UCSD-AML1 (cell line): ENCODE data around the gene AUTS2.

ENCODE experiments used
- DNase-seq: peaks from one replicate; lab custom pipeline; 2025; ENCODE audit not compliant: unreplicated experiment; lab: John Stamatoyannopoulos, UW

The AUTS2 gene

GRCh38 chr7:70776627-70777101 is 1178.4 kb downstream of the AUTS2 start:
- no peak for DNase-seq

- DNase-seq: no peak
Measured at GRCh38 chr7:70777251-70777650, 1179.0 kb downstream of the AUTS2 start.

- no peak for DNase-seq
Measured at GRCh38 chr7:70778585-70778984, 1180.3 kb downstream of the AUTS2 start.

DNA sequence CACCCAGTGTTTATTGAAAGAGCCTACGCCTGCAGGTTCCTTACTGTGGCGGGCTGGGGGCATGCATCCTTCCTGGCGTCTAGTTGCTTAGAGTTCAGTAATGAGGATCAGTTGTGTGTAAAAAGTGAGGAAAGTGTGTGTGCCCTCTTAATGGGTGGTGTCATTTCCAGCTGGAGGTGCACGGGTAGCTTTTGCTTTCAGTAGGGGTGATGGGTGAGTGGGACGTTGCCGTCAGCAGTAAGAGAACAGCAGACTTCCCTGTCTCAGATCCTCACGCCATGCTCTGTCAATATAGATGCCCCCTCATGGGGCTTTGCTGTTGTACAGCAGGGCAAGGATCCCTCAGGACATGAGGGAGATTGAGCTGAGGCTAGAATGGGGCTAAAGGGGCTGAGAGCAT is 1181.0 kb downstream of the AUTS2 start:
- no peak for DNase-seq

GRCh38 chr7:70781922-70782311 is 1183.6 kb downstream of the AUTS2 start:
- no peak for DNase-seq

- no peak for DNase-seq
Measured at GRCh38 chr7:70782796-70783195, 1184.5 kb downstream of the AUTS2 start.

- DNase-seq: no peak
Measured at GRCh38 chr7:70785427-70785826, 1187.2 kb downstream of the AUTS2 start.

DNA sequence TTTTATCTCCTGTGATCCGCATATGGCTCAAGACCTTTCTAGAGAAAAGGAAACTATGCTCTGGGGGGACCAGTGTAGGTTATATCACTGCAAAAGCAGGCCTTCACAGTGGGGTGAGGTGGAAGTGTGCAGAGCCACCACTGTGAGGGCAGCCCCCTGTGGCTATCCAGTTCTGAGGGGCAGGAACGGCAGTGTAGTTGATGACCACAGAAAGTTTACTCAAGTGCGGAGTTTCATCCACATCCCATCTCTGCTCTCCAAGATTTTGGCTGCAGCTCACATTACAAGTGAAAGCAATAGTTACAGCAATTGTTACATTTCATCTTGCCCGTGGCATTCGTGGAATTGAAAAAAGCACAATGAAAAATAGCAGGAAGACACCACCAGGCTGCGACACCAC is 1187.8 kb downstream of the AUTS2 start:
- no peak for DNase-seq

- DNase-seq: no peak
Measured at GRCh38 chr7:70787286-70787685, 1189.0 kb downstream of the AUTS2 start.

GRCh38 chr7:70787771-70788170 is 1189.5 kb downstream of the AUTS2 start:
- no peak for DNase-seq

DNA sequence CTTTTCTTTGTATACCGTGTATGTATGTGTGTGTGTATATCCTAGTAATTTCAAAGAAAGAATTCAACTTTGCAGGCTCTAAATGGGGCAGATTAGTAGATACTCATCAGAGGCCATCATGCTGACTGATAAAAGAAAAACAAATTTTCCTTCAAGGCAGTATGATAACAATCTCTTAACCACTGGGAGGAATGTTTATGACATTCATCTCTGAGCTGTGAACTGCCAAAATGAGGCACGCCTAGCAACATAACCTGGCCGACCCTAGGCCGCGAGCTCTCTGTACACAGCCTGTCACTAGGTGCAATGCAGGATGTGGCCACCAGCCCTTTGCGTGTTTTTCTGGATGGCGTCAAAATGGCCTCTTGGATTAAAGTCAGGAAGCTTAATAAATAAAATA is 1190.0 kb downstream of the AUTS2 start:
- DNase-seq: no peak

DNA sequence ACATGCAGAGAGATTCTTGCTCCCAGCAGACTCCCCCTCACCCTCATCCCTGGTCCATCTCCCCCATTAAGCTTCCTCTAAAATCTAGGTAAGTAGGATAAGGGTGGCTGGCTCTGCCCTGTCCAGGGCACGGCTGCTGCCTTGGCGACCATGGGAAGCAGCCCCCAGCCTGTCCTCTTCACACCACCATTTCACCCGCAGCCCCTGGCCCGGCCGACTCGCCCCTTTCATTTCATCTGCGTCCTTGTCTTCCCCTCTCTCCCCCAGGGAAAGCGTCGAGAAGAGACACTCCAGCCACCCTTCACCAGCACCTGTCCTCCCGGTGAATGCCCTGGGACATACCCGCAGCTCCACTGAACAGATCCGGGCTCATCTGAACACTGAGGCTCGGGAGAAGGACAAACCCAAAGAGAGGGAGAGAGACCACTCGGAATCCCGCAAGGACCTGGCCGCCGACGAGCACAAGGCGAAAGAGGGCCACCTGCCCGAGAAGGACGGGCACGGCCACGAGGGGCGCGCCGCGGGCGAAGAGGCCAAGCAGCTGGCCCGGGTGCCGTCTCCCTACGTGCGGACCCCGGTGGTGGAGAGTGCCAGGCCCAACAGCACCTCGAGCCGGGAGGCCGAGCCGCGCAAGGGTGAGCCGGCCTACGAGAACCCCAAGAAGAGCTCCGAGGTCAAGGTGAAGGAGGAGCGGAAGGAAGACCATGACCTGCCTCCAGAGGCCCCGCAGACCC is 1191.4 kb downstream of the AUTS2 start:
- no peak for DNase-seq

DNA sequence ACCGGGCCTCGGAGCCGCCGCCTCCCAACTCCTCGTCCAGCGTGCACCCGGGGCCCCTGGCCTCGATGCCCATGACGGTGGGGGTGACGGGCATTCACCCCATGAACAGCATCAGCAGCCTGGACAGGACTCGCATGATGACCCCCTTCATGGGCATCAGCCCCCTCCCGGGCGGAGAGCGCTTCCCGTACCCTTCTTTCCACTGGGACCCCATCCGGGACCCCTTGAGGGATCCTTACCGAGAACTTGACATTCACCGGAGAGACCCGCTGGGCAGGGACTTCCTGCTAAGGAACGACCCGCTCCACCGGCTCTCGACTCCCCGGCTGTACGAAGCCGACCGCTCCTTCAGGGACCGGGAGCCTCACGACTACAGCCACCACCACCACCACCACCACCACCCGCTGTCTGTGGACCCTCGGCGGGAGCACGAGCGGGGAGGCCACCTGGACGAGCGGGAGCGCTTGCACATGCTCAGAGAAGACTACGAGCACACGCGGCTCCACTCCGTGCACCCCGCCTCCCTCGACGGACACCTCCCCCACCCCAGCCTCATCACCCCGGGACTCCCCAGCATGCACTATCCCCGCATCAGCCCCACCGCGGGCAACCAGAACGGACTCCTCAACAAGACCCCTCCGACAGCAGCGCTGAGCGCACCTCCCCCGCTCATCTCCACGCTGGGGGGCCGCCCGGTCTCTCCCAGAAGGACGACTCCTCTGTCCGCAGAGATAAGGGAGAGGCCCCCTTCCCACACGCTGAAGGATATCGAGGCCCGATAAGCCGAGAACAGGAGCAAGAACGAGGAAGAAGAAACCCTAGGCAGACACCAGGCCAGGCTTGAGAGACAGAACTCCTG is 1192.2 kb downstream of the AUTS2 start:
- no peak for DNase-seq

DNA sequence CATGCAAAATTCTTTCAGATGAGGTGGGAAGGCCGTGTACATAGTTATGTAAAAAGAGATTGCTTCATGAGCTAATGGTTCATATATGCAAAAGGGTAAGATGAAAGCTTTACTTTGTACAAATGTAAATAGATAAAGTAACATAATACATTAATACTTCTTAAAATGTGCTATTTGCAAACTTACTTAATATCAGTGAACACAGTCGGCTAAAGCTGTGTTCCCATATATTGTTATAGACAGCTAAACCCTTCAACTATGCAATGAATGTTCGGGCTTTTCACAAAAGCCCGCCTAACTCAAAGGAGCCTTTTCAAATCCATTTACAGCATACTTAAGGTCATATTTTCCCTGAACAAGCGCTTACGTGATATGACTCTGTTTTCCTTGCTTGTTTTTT is 1193.1 kb downstream of the AUTS2 start:
- DNase-seq: no peak

GRCh38 chr7:70793060-70793459 is 1194.8 kb downstream of the AUTS2 start:
- no peak for DNase-seq

- no peak for DNase-seq
Measured at GRCh38 chr7:70793821-70794220, 1195.5 kb downstream of the AUTS2 start.

DNA sequence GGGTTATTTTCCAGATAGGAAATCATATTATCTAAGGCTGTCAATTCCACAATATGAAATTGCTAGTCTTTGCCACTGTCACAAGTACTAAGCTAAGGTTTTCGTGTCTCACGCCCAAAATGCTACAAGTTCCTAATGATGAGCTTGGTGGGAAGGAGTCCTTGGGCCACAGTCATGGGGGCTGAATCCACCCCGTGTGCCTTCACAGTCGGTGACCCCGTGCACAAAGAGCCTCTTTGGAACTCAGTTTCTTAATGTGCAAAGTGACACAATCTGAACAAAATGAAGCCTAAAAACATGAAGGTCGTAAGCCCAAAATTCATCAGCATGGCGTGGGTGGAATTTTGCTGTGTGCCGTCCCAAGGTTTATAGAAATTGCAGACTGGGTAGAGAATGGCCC is 1196.7 kb downstream of the AUTS2 start:
- DNase-seq: no peak

DNA sequence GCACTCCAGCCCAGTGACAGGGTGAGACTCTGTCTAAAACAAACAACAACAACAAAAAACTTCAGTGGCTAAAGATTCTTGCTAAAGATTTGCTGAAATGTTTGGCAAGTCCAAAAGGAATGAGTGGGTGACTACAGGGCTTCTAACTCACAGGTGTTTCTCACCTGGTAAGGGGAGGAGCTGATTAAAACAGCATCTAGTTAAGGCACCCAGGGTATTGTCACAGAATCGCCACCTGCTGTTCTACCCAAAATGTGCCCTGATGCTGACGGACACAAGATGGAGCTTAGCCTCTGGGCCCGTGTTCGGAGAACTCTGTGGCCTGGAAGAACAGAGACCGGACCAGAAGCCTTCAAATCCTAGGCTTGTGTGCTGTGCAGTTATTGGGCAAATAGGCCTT is 1197.7 kb downstream of the AUTS2 start:
- DNase-seq: no peak

GRCh38 chr7:70797109-70797514 is 1198.8 kb downstream of the AUTS2 start:
- DNase-seq: peak; percentile 8

DNA sequence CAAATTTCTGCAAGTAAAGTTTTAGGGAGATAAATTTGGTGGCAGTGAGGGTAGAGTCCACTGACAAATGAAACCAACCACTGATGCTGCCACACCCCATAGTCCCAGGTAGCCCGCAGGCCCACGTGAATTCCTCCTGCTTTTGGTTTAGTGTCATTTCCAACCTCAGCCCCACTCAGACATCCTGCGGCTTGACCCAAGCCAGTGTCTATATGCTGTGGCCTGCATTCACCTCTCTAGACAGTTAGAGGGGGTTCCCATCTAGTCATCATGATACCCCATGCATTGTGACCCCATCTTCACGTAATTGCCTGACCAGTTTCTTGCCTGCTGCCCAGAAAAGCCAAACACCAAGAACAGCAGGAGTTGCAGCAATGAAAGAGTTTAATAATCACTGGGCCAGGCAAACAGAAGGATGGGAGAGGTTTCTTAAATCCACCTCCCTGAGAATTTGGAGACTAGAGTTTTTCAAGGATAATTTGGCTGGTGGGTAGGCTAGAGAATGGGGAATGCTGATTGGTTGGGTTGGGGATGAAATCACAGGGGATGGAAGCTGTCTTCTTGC is 1201.6 kb downstream of the AUTS2 start:
- no peak for DNase-seq

GRCh38 chr7:70805360-70805759 is 1207.1 kb downstream of the AUTS2 start:
- DNase-seq: no peak

- DNase-seq: no peak
Measured at GRCh38 chr7:70807650-70808049, 1209.4 kb downstream of the AUTS2 start.
